ENCODE results near the gene OR10A6.

- TF ChIP-seq GATA2 (IDR thresholded peaks at IDR 0.05; ENCODE audit: low read depth, low read length) (no peak), GATA3 (IDR thresholded peaks at IDR 0.05; ENCODE audit: low read depth, low read length) (no peak)
Measured at GRCh38 chr11:7896009-7896785, 34.9 kb downstream of the OR10A6 start.
